Left lobe of liver (tissue), 2 donors: Measurements from ENCODE around the gene KIF16B. TPM values are rescaled to one million over a fixed set of nuclear protein-coding genes. Genes with fewer than 3 reads are reported as not detected.

Source experiments
- ATAC-seq: fragments of 200-7000 bp; cut with Tn5 transposase; one replicate; pipeline ENCODE4 v1.9.1; 2020; ENCODE audit warnings: mild to moderate bottlenecking, moderate library complexity
- DNase-seq: peaks from one replicate; pipeline ENCODE4 v3.0.0-alpha.2; 2020; ENCODE audit warnings: low spot score
- total RNA-seq: library from RNA; stranded (reverse); gene quantifications from one replicate; pipeline ENCODE4 v1.2.1, GENCODE V29; 2021
- donor health status: DM: no; HTN: no; CAD: no; lungs with moderate emphysema.
- donor health status: DM: no; HTN: yes; CAD: no.

The KIF16B gene
- total RNA-seq, 1 donor from 2014 or later = 10.1 TPM

- ATAC-seq = no peak
- DNase-seq = no peak
Observed at GRCh38 chr20:16224836-16225235, 348.4 kb downstream of the KIF16B start.

GRCh38 chr20:16222859-16223411, 350.3 kb downstream of the KIF16B start:
- no peak for ATAC-seq
- DNase-seq = no peak

Other genes with a start within 250 kb of the KIF16B start
- 11.0 TPM for gene SNRPB2, start 156.6 kb upstream of the KIF16B start, total RNA-seq
- gene OTOR, start 174.9 kb upstream of the KIF16B start, total RNA-seq = not detected